Omental fat pad (tissue), 4 donors: ENCODE results near the gene OR51A2. TPM values are rescaled to one million over a fixed set of nuclear protein-coding genes. Genes with fewer than 3 reads are reported as not detected.
"Not testable (repeated sequence)": the region's sequence is repeated elsewhere in the genome, so short reads cannot be mapped to it uniquely, and the experiment has no call there.

ENCODE experiments used
- ATAC-seq: fragments of 150-250 bp; one replicate; pipeline ENCODE4 v1.9.1; 2016; ENCODE audit warnings: mild to moderate bottlenecking, moderate library complexity; ENCODE audit not compliant: low FRiP score
- DNase-seq: peaks from one replicate; pipeline ENCODE4 v3.0.0-alpha.2; 2019; ENCODE audit warnings: low spot score
- CTCF ChIP-seq, 3 donors: fragments of 450-650 bp; IDR thresholded peaks; one replicate each; pipeline ENCODE4 v1.5.1; 2016 to 2017; ENCODE audit warnings: antibody characterized with exemption in 3 of 3, mild to moderate bottlenecking in 3 of 3, moderate library complexity in 2 of 3
- total RNA-seq, 4 donors: library from RNA; depleted of rRNA; stranded (reverse); fragments of >200 nt; gene quantifications; one replicate each; pipeline ENCODE4 v1.1.0, GENCODE V29; 2016

Gene OR51A2
- total RNA-seq: not detected

GRCh38 chr11:4955613-4956012 is at the start of gene OR51A2:
Gene OR51A2 (minus strand): TSS chr11:4955713. CDS start chr11:4955713, 0 bp downstream.
- not testable (repeated sequence) for ATAC-seq, DNase-seq

- ATAC-seq (no peak), DNase-seq (peak; percentile 29)
- no peak for TF ChIP-seq CTCF (IDR thresholded peaks at IDR 0.05)
Measured at GRCh38 chr11:5004424-5005274, 49.1 kb upstream of the OR51A2 start.

GRCh38 chr11:4994551-4994950 is 39.0 kb upstream of the OR51A2 start, which contains the start of gene OR51L1:
Gene OR51L1 (plus strand): TSS chr11:4994851. CDS start chr11:4998983, 4,132 bp downstream.
- ATAC-seq: no peak
- DNase-seq: no peak
- TF ChIP-seq CTCF (IDR thresholded peaks at IDR 0.05): no peak

GRCh38 chr11:4991060-4991459 is 35.5 kb upstream of the OR51A2 start:
- no peak for TF ChIP-seq CTCF (IDR thresholded peaks at IDR 0.05)
- DNase-seq: no peak

GRCh38 chr11:4983841-4984240 is 28.3 kb upstream of the OR51A2 start:
- ATAC-seq (no peak), DNase-seq (no peak)
- no peak for TF ChIP-seq CTCF (IDR thresholded peaks at IDR 0.05)

More at GRCh38 chr11:4991060-4991459, 35.5 kb upstream of the OR51A2 start:
- ATAC-seq: no peak

GRCh38 chr11:4982678-4983077 is 27.2 kb upstream of the OR51A2 start:
- TF ChIP-seq CTCF (IDR thresholded peaks at IDR 0.05): no peak
- ATAC-seq (no peak), DNase-seq (no peak)

- DNase-seq (no peak), ATAC-seq (no peak)
- no peak for TF ChIP-seq CTCF (IDR thresholded peaks at IDR 0.05)
Measured at GRCh38 chr11:4979036-4979435, 23.5 kb upstream of the OR51A2 start.
